Vagina (tissue), 2 donors: ENCODE results near the gene CACUL1.

Experiments
- CTCF ChIP-seq, 3 experiments: fragments of 450-650 bp in 2 of 3; fragments of 200-600 bp in 1 of 3; sonication (generic) in 1 of 3; IDR thresholded peaks; one replicate each; pipeline ENCODE4 v1.5.1; 2017 to 2019; ENCODE audit warnings: antibody characterized with exemption in 3 of 3, mild to moderate bottlenecking in 2 of 3, moderate library complexity in 2 of 3
- POLR2AphosphoS5 ChIP-seq, 2 donors: sonication (generic); formaldehyde crosslinking; IDR thresholded peaks; one replicate each; pipeline ENCODE4 v1.9.0; 2017; ENCODE audit warnings: antibody characterized with exemption in 2 of 2, mild to moderate bottlenecking in 2 of 2, low read depth in 1 of 2; ENCODE audit not compliant: insufficient read depth in 1 of 2

- TF ChIP-seq CTCF (IDR thresholded peaks at IDR 0.05) (no peak), POLR2AphosphoS5 (IDR thresholded peaks at IDR 0.05; ENCODE audit: insufficient read depth in 1 of 2, low read depth in 1 of 2) (no peak)
Observed at GRCh38 chr10:118767297-118768040, 12.7 kb upstream of the CACUL1 start.
